BLaER1 (cell line): Measurements from ENCODE around the gene KCNN3.
A peak's percentile ranks its signal among the peaks of the same experiment; 100 is the strongest.

Source experiments
- H3K27ac ChIP-seq: shearing (Covaris generic); formaldehyde crosslinking; 2 replicates; pipeline ENCODE4 v1.8.1; 2022
- H3K27me3 ChIP-seq: shearing (Covaris generic); formaldehyde crosslinking; 2 replicates; pipeline ENCODE4 v1.8.1; 2022
- H3K36me3 ChIP-seq: shearing (Covaris generic); formaldehyde crosslinking; 2 replicates; pipeline ENCODE4 v1.8.1; 2022
- H3K4me1 ChIP-seq: shearing (Covaris generic); formaldehyde crosslinking; 2 replicates; pipeline ENCODE4 v1.8.1; 2022
- H3K4me2 ChIP-seq: shearing (Covaris generic); formaldehyde crosslinking; 2 replicates; pipeline ENCODE4 v1.8.1; 2022
- H3K4me3 ChIP-seq: shearing (Covaris generic); formaldehyde crosslinking; 2 replicates; pipeline ENCODE4 v1.8.1; 2022
- H3K9ac ChIP-seq: shearing (Covaris generic); formaldehyde crosslinking; 2 replicates; pipeline ENCODE4 v1.8.1; 2022
- H3K9me3 ChIP-seq: shearing (Covaris generic); formaldehyde crosslinking; 2 replicates; pipeline ENCODE4 v1.8.1; 2022
- H4K20me1 ChIP-seq: shearing (Covaris generic); formaldehyde crosslinking; 2 replicates; pipeline ENCODE4 v1.8.1; 2022
- Cebpa-rat ChIP-seq: shearing (Covaris generic); IDR thresholded peaks from 2 replicates; pipeline ENCODE4 v1.8.1; 2022

Gene KCNN3

GRCh38 chr1:154880671-154881070 lies 10.6 kb upstream of the KCNN3 start:
- H3K4me3 ChIP-seq = no peak overlapping the region
- no peak overlapping the region for H3K4me2 ChIP-seq
- no peaks in the 10 kb centered on the region for H3K9me3 ChIP-seq
- H3K27me3 ChIP-seq = no peaks in the 10 kb centered on the region
- no peak for TF ChIP-seq Cebpa-rat
- no peak overlapping the region for H3K27ac ChIP-seq
- H3K9ac ChIP-seq = no peak overlapping the region
- no peaks in the 10 kb centered on the region for H4K20me1 ChIP-seq
- H3K36me3 ChIP-seq = no peaks in the 10 kb centered on the region
- H3K4me1 ChIP-seq = no peaks in the 10 kb centered on the region

- no peaks in the 10 kb centered on the region for H4K20me1 ChIP-seq
- no peak overlapping the region for H3K4me3 ChIP-seq
- H3K4me1 ChIP-seq = no peaks in the 10 kb centered on the region
- no peaks in the 10 kb centered on the region; the same call in 1 of the 2 replicates for H3K27me3 ChIP-seq
- no peak overlapping the region for H3K4me2 ChIP-seq
- TF ChIP-seq Cebpa-rat = no peak
- H3K9ac ChIP-seq = no peak overlapping the region
- H3K36me3 ChIP-seq = no peaks in the 10 kb centered on the region
- no peak overlapping the region for H3K27ac ChIP-seq
- no peaks in the 10 kb centered on the region for H3K9me3 ChIP-seq
Measured at GRCh38 chr1:154879038-154879421, 8.9 kb upstream of the KCNN3 start.

- H3K9me3 ChIP-seq = no peaks in the 10 kb centered on the region
- TF ChIP-seq Cebpa-rat = no peak
- no peaks in the 10 kb centered on the region for H4K20me1 ChIP-seq
- H3K27me3 ChIP-seq = no peaks in the 10 kb centered on the region; the same call in 1 of the 2 replicates
- H3K27ac ChIP-seq = no peak overlapping the region
- no peak overlapping the region for H3K4me2 ChIP-seq
- no peak overlapping the region for H3K4me3 ChIP-seq
- H3K36me3 ChIP-seq = no peaks in the 10 kb centered on the region
- no peaks in the 10 kb centered on the region for H3K4me1 ChIP-seq
- no peak overlapping the region for H3K9ac ChIP-seq
Measured at GRCh38 chr1:154878371-154879037, 8.4 kb upstream of the KCNN3 start.

- no peak overlapping the region for H3K4me2 ChIP-seq
Measured at GRCh38 chr1:154877370-154877974, 7.4 kb upstream of the KCNN3 start.

GRCh38 chr1:154876842-154877369 lies 6.8 kb upstream of the KCNN3 start:
- H3K4me3 ChIP-seq = no peak overlapping the region
- no peaks in the 10 kb centered on the region for H3K9me3 ChIP-seq
- no peaks in the 10 kb centered on the region for H4K20me1 ChIP-seq
- no peak overlapping the region for H3K27ac ChIP-seq
- H3K4me2 ChIP-seq = no peak overlapping the region
- TF ChIP-seq Cebpa-rat = no peak
- H3K9ac ChIP-seq = no peak overlapping the region
- H3K27me3 ChIP-seq = no peaks in the 10 kb centered on the region; the same call in 1 of the 2 replicates
- H3K36me3 ChIP-seq = no peaks in the 10 kb centered on the region
- no peaks in the 10 kb centered on the region for H3K4me1 ChIP-seq

More at GRCh38 chr1:154877370-154877974, 7.4 kb upstream of the KCNN3 start:
- no peaks in the 10 kb centered on the region for H3K9me3 ChIP-seq
- no peaks in the 10 kb centered on the region for H4K20me1 ChIP-seq
- H3K27ac ChIP-seq = no peak overlapping the region
- H3K36me3 ChIP-seq = no peaks in the 10 kb centered on the region
- no peaks in the 10 kb centered on the region; the same call in 1 of the 2 replicates for H3K27me3 ChIP-seq
- no peaks in the 10 kb centered on the region for H3K4me1 ChIP-seq
- no peak overlapping the region for H3K4me3 ChIP-seq
- no peak overlapping the region for H3K9ac ChIP-seq
- TF ChIP-seq Cebpa-rat = no peak

GRCh38 chr1:154874465-154874864 lies 4.4 kb upstream of the KCNN3 start:
- H3K4me3 ChIP-seq = no peak overlapping the region
- H3K9ac ChIP-seq = no peak overlapping the region
- no peaks in the 10 kb centered on the region for H3K36me3 ChIP-seq
- H3K27ac ChIP-seq = no peak overlapping the region
- H3K4me2 ChIP-seq = no peak overlapping the region
- H3K9me3 ChIP-seq = no peaks in the 10 kb centered on the region
- no peak for TF ChIP-seq Cebpa-rat
- peaks cover 3% of the 10 kb centered on the region; the same call in 1 of the 2 replicates for H4K20me1 ChIP-seq
- H3K4me1 ChIP-seq = peaks cover 23% of the 10 kb centered on the region
- peaks cover 5% of the 10 kb centered on the region for H3K27me3 ChIP-seq

- Histone ChIP-seq H3K9me3 (no peaks in the 10 kb centered on the region), H3K36me3 (no peaks in the 10 kb centered on the region), H3K4me2 (no peak overlapping the region), H3K27me3 (peaks cover 15% of the 10 kb centered on the region), H4K20me1 (peaks cover 7% of the 10 kb centered on the region; the same call in 1 of the 2 replicates), H3K4me1 (peaks cover 34% of the 10 kb centered on the region), H3K27ac (no peak overlapping the region), H3K9ac (no peak overlapping the region), H3K4me3 (no peak overlapping the region)
- TF ChIP-seq Cebpa-rat = no peak
Measured at GRCh38 chr1:154873321-154873950, 3.4 kb upstream of the KCNN3 start.

GRCh38 chr1:154871374-154871773 lies 1.3 kb upstream of the KCNN3 start:
- H3K4me2 ChIP-seq = peak overlapping the region; percentile 80
- no peaks in the 10 kb centered on the region for H3K36me3 ChIP-seq
- no peak overlapping the region for H3K9ac ChIP-seq
- H3K27me3 ChIP-seq = peaks cover 36% of the 10 kb centered on the region
- H3K27ac ChIP-seq = no peak overlapping the region
- H3K4me3 ChIP-seq = no peak overlapping the region
- H3K4me1 ChIP-seq = peaks cover 53% of the 10 kb centered on the region
- no peak for TF ChIP-seq Cebpa-rat
- H4K20me1 ChIP-seq = peaks cover 7% of the 10 kb centered on the region; the same call in 1 of the 2 replicates
- H3K9me3 ChIP-seq = no peaks in the 10 kb centered on the region

GRCh38 chr1:154870734-154871133 lies 653 bp upstream of the KCNN3 start:
- TF ChIP-seq Cebpa-rat = no peak
- H3K9me3 ChIP-seq = no peaks in the 10 kb centered on the region
- H3K4me2 ChIP-seq = peak overlapping the region; percentile 80
- H3K9ac ChIP-seq = no peak overlapping the region
- no peaks in the 10 kb centered on the region for H3K36me3 ChIP-seq
- H3K4me1 ChIP-seq = peaks cover 59% of the 10 kb centered on the region
- no peak overlapping the region for H3K4me3 ChIP-seq
- H4K20me1 ChIP-seq = peaks cover 7% of the 10 kb centered on the region; the same call in 1 of the 2 replicates
- H3K27ac ChIP-seq = no peak overlapping the region
- peaks cover 42% of the 10 kb centered on the region for H3K27me3 ChIP-seq
